Urothelium cell line (cell line): ENCODE data around the gene PSMA5.
"Not testable (repeated sequence)": the region's sequence is repeated elsewhere in the genome, so short reads cannot be mapped to it uniquely, and the experiment has no call there.

Experiments
- DNase-seq: peaks from one replicate; pipeline ENCODE4 v3.0.0; 2011; ENCODE audit warnings: low spot score, mixed read lengths
- FAIRE-seq: peaks from 2 replicates; lab custom pipeline; 2011; peaks lifted over from hg19 to GRCh38; lab: Jason Lieb, UNC

Gene PSMA5

DNA sequence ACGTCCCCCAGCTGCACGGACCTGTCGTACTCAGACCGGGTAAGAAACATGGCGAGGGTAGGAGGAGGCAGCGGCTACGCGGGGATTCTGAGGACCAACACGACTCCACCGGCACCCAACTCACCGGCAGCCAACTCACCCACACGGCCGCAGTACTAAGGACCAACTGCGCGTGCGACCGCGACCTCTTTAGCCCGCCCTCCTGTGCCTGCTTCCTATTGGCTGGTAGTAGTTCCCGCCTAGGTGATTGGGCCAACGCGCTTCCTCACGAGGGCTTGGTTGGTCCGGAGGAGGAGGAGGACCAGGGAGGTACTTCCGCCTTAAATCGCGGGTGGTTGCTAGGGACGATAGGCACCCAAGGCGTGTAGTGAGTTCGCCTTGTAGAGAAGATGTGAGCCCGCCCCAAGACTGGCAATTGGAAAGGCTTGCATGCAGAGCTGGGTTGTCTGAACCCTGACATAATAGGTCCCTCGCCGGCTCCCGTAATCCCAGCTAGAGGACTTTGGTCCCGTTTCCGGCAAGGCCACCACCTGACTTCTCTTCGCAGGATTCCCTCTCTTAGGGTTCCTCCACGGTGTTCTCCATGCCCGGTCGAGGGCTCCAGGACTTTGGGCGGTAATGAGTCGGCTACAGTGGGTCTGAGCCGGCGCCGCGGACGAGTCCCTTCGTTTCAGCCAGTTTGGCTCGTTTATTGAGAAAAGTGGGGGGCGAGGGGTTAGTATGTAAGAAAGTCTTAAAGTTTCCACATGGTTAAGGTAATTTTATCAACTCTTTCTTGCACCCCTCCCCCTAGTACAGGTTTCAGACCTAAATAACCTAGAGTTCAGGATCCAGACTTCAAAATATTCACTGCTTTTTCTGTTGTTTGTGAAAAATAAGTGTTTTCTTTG, at the start of gene PSMA5:
PSMA5 (minus strand) TSS at position 168 of the 890 bp plus-strand sequence; CDS start at position 50, 118 bp downstream.
- FAIRE-seq, result peak; percentile 97
- DNase-seq, result peak; percentile 99

DNA sequence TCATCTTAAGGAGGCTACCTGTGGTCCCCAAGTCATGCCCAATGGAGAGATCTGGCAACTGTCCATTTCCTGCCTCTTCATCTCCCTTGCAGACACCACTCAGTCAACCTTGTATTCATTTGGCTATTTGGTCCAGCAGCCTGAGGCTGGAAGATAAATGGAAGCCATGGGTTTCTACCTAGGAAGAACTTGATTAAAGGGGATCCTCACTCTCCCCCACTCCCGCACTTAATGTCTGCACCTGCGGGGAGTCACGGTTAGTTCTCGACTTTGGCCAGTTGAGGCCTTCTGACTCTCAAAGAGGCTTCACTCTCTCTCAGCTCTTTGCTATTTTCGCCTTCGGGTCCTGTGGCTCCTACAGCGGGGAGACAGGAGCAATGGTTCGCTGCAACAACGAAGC, 49.0 kb upstream of the PSMA5 start:
- DNase-seq, result no peak
- FAIRE-seq, result no peak

DNA sequence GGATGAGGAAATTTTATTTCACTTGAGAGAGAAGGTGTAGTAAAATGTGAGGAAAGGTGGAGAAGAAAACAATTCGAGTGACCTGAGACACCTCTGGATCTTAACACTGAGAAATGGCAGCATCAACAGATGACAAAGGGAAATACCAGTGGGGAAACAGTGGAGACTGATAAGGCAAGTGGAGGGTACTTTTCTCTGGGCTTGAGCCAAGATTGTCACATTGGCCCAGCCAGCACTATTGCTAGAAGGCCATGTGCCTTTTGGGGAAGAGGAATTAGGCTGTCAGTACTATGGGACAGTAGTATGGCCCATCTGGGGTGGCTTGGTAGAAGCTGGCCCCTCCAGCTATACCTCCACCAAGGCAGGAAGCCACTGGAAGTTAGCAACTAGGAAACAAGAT, 48.4 kb upstream of the PSMA5 start:
- FAIRE-seq (no peak), DNase-seq (no peak)

DNA sequence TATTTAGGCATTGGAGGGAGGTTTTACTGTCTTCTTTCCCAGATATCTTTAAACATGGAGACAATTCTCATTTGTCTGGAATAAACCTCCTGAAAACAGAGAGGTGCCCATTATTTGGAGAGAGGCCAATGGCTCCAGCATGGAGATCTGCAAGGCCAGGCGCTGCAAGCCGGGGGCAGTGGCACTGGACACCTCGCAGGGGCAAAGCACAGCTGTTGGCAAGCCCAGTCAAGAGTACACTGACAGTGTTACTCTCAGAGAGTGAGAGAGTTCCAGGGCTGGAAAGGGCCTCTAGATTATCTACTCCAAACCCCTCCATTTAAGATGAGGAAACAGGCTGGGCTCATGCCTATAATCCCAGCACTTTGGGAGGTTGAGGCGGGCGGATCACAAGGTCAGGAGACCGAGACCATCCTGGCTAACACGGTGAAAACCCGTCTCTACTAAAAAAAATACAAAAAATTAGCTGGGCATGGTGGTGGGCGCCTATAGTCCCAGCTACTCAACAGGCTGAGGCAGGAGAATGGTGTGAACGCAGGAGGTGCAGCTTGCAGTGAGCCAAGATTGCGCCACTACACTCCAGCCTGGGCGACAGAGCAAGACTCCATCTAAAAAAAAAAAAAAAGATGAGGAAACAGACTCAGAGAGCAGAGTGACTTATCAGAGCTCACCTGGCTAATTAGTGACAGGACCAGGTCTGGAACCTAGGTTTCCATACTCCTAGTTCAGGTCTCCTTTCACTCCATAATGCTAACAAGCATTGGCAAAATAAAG, 47.2 kb upstream of the PSMA5 start:
- not testable (repeated sequence) for FAIRE-seq, DNase-seq

DNA sequence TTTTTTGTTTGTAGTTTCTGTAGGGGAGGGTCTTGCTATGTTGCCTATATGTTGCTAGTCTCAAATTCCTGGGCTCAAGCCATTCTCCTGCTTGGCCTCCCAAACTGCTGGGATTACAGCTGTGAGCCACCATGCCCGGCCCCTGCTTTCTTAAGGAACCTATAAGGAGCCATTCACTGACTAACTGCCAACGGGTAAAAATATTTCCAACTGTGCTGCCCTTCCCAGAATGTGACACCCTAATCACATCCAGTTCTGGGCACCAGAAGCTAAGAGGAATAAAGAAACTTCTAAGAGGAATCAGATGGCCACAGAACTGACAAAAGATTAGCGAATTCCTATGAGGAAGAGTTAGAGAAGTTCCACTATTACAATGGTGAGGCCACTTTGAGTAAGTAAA, 46.5 kb upstream of the PSMA5 start:
- DNase-seq (no peak), FAIRE-seq (no peak)

DNA sequence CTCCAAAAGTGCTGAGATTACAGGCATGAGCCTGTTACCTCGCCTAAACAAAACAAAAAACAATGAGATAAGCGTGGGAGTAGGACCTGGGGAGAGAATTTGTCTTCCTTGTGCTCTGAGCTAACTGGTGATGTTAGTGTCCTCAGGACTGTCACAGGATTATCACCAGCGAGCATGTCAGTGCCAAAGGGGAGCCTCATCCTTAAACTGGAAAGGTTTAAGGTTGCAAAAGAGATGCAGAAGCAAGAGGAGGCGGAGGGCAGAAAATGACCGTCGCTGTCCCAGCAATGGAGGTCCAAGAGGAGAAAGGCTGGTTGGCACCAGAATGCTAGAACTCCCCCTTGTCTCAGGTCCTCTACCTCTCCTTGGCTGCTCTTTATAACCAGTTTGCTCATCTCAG, 44.0 kb upstream of the PSMA5 start:
- FAIRE-seq (no peak), DNase-seq (no peak)

DNA sequence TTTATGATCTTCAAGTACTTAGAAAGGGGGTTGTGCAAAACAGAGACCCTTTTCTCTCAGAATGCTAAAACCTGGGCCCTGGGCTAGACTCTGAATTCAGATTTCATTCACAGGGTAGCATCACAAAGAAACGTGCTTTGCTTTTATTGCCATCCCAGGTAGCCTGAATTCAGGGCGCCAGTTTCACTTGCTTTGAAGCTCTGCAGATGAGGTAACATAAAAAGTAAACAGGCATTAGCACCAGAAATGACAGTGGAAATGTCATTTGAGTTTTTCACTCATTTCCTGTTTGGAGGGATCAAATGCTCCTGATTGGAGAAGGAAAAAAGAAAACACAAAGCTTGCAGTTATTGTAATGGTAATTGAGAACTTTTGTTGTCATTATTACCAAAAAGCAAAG, 42.7 kb upstream of the PSMA5 start:
- no peak for FAIRE-seq
- DNase-seq, result no peak

DNA sequence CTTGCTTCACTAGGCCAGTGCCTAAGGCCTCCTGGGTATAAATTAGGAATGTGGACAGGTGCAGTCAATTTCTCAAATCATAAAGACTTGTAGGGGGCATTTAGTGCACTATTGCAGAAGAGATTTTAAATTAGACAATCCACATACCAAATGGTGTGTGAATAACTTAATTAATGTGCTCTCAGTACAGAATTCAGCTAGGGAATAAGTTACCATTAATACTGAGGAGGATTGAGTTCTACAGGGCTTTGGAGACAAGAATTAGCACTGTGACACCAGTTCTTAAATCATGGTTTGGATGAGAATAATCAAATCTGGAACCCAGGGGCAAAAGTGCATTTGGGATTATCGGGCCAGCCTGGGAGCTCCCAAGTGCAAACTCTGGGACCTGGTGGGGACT, 41.8 kb upstream of the PSMA5 start:
- DNase-seq (no peak), FAIRE-seq (no peak)

DNA sequence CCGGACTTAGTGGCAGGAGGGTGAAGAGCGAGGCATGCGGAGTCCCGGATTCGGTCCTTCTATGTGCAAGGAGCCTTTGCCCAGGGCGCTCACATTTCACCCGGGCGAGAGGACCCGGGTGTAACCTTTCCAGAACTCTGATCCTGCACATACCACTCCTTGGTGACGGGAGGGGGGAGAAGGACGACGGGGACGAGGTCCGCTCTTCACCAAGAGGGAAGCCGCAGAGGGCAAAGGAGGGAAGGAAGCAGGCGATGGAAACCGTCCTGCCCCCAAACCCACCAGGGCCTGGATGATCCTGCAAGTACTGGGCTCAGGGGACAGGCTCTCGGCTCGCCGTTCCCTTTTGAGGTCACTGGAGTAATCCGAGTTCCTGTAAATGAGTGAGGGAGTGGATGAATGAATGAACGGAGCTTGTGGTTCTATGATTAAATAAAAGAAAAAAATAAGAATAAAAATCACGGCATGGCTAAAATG, 41.1 kb upstream of the PSMA5 start:
- DNase-seq, result no peak
- FAIRE-seq, result no peak

DNA sequence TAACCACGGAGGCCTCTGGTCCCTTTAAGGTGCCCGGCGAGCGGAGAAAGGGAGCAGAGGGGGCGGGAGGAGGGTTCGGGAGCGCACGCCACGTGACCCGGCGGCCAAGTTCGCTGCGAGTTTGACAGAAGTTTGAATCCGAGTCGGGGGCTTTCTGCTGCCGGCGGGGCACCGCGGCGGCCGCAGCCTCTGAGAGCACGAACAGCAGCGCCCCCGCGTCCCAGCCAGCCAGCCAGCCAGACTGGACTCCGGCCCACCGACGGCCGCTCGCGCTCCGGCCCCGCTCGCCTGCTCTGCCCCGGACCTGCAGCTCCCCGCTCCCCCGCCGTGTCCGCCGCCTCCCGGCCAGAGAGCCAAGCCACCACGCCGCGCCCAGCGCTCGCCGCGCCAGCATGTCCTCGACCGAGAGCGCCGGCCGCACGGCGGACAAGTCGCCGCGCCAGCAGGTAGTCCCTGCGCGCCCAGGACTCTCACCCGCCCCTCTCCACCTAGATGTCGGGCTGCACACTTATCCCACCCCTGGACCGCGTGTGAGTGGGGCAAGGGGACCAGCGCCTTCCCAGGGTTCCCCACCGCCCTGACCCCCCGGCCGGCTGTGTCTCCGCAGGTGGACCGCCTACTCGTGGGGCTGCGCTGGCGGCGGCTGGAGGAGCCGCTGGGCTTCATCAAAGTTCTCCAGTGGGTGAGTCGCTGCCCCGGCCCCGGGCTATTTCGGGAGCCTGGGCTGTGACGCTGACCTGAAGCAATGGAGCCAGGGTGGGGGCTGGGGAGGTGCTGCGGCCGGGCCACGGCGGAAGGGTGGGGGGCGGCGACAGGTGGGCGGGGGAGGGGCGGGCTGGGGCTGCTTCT, 40.4 kb upstream of the PSMA5 start, which contains the start of gene SYPL2:
SYPL2 (plus strand) TSS at position 95 of the 849 bp plus-strand sequence; CDS start at position 393, 298 bp downstream.
- peak; percentile 92 for FAIRE-seq
- peak; percentile 88 for DNase-seq

DNA sequence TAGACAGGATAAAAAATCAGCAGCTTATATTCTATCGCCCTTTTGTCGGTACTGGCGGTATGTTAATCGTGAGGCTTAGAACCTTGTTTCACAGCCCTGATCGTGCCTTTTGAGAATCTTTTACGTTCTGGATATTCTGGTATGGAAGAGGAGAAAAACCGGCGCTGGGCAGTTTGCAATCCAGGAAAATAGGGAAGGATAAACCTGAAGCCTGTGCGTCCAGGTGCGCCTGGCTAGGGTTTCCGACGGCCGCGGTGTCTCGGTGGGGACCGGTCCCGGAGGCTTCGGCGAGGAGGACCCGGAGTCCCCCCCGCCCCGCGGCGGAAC, 39.8 kb upstream of the PSMA5 start:
- FAIRE-seq (no peak), DNase-seq (no peak)

DNA sequence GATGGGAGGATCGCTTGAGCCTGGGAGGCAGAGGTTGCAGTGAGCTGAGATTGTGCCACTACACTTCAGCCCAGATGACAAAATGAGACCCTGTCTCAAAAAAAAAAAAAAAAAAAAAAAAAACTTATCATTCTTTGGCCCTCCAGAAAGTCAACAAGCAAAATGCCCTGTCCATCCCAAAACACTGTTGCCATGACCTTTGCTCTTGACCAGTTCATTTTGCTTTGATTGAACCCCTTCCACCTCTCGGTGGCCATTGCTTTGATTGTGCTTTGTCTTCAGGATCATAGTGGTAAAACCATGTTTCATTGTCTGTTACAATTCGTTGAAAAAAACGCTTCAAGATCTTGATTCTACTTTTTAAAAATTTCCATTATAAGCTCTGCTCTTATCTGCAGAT, 31.6 kb upstream of the PSMA5 start:
- DNase-seq, result no peak
- FAIRE-seq, result no peak

DNA sequence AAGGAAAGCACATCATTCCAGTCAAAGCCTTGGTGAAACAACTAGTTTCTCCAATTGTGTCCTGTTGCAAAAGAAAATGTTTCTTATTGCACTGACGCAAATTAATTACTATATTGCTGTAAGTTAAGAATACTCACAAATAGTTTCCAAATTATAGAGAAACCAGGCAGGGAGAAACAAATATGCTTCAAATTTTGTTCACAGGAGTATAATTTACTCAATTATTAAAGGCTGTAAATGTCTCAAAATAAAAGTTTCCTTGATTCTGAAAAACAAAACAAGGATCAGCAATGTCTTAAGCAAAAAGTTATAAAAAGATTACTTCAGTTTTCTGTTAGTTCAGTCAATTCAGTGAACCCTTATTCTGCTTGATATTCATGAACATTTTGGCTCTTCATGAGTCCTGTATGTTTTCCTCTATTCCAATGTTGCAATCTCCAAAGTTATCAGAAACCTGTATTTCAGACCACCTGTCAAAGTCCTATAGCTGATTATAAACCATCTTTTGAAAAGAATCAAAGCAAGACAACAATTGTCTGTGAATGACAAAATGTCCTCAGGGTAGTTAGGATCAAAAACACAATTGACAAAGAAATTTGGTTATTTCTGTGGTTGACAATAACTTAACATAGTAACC, 28.4 kb upstream of the PSMA5 start:
- FAIRE-seq, result no peak
- no peak for DNase-seq

DNA sequence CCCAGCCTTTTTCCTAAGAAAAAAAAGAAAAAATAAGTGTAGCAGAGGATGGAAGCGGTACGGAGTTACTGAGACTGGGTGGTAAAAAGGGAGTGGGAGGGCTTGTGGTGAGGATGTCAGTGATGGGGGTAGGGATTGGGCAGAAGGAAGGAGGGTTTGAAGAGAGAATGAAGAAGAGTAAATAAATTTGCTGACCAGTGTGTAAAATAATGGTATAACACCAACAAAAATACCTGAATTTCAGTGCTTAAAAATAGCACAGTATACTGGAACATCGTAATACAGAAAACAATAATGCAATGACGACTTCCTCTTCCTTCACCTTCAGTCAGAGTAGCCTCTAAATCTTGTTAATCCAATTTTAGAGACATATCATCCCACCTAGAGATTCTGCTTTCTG, 21.3 kb upstream of the PSMA5 start:
- DNase-seq (no peak), FAIRE-seq (no peak)

DNA sequence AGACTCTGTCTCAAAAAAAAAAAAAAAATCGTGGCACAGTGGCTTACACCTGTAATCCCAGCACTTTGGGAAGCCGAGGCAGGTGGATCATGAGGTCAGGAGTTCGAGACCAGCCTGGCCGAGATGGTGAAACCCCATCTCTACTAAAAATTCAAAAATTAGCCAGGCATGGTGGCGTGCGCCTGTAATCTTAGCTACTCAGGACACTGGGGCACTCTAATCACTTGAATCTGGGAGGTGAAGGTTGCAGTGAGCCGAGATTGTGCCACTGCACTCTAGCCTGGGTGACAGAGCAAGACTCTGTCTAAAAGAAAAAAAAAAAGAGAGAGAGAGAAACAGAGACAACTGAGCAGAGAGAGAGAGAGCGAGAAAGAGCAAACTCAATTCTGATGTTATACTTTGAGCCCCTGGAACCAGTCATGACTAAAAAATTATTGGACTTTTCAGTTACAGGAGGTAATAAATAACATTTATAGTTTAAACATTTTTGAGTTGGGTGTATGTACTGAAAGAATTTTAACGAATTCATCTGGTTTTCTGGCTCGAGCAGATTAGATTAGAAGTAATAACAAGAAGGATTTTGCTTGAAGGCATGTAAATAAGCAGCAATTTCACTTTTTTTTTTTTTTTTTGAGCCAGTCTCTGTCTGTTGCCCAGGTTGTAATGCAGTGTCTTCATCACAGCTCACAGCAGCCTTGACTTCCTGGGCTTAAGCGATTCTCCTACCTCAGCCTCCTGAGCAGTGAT, 19.9 kb upstream of the PSMA5 start:
- FAIRE-seq, DNase-seq: not testable (repeated sequence)

DNA sequence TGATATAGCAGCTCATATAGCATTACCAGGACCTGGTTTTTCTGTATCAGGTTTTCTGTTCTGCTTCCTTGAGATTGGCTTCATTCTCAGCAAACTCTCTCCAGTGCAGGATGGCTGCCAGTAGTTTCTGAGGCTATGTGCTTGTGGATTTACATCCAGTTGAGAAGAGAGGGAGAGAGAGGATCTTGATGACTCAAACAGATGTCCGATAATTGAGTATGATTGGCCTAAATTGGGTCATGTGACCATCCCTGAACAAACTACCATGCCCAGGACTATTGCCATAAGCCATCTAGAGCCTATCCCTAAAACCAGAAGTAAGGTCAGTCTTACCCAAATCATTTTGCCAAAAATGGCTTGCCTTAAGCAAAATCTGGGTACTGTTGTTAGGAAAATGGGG, 18.1 kb upstream of the PSMA5 start:
- DNase-seq (no peak), FAIRE-seq (no peak)

DNA sequence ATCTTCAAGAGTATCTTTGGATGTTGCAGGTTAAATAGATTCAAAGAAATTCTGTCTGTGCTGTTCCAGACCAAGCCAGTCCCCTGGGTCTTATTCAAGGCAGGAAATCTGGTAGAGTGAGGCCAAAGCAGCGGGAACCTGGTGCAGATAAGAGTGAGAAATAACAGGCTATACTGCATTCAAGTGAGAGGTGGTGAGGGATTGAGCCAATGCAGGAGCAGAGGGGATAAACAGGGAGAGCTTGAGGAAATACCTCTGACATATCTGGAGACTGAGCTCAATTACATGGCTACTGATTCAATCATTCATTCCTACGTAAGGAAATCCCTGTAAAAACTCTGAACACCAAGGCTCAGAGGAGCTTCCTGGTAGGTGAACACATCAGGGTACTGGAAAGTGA, 17.2 kb upstream of the PSMA5 start:
- FAIRE-seq, result no peak
- no peak for DNase-seq

DNA sequence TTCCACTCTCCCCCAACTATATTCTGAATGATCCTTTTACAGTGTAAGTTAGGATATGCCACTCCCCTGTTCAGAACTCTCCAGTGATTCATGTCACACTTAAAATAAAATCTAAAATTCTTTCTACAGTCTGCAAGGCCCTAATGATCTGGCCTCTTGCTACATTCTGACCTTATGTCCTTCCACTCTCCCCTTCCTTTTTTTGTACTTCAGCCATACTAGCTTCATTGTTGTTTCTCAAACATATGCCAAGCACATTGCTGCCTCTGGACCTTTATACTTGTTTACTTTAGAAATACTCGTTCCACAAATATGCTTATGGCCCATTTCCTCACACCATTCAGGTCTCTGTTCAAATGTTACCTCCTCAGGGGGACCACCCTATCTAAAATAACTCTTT, 14.8 kb upstream of the PSMA5 start:
- FAIRE-seq (no peak), DNase-seq (no peak)

DNA sequence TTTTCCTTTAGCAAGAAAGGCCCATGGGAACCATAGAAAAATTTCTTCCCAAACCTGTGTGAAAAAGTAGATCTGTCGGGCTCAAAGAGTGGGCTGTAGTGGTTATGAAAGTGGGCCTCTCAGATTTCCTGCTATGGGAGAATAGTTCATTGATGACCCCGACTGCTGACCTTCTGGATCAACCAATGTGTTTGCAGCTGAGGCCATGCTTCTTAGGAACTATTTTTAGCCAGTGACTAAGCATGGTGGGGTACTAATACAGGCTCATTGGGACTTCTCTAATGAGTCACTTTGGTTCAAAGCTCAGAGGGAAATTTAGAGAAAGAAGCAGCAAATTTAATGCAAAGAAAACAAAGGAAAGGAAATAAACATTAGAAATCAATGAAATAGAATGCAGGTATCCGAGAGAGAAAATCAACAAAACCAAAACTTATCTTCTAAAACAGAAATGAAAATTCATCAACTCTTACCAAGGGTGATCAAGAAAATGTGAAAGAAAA, 12.6 kb upstream of the PSMA5 start:
- peak; percentile 78 for DNase-seq
- FAIRE-seq, result no peak

DNA sequence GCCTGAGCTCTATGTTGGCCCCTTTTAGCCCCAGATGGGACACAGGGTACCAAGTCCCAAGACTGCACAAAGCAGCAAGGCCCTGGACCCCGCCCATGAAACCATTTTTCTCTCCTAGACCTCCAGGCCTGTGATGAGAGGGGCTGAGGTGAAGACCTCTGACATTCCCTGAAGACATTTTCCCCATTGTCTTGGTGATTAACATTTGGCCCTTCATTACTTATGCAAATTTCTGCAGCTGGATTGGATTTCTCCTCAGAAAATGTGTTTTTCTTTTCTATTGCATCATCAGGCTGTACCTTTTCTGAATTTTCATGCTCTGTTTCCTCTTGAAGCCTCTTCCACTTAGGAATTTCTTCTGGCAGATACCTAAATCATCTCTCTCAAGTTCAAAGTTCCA, 8.2 kb upstream of the PSMA5 start:
- no peak for FAIRE-seq
- DNase-seq, result no peak
